Measurements from ENCODE around the gene C1RL.

Gene C1RL

GRCh38 chr12:7127916-7128626 lies 19.1 kb upstream of the C1RL start:
- no peaks in the 10 kb centered on the region for H3K9me3 ChIP-seq
- H3K27me3 ChIP-seq, result no peaks in the 10 kb centered on the region
- no peak overlapping the region for H3K4me3 ChIP-seq (ENCODE audit: low read depth, low read length)

DNA sequence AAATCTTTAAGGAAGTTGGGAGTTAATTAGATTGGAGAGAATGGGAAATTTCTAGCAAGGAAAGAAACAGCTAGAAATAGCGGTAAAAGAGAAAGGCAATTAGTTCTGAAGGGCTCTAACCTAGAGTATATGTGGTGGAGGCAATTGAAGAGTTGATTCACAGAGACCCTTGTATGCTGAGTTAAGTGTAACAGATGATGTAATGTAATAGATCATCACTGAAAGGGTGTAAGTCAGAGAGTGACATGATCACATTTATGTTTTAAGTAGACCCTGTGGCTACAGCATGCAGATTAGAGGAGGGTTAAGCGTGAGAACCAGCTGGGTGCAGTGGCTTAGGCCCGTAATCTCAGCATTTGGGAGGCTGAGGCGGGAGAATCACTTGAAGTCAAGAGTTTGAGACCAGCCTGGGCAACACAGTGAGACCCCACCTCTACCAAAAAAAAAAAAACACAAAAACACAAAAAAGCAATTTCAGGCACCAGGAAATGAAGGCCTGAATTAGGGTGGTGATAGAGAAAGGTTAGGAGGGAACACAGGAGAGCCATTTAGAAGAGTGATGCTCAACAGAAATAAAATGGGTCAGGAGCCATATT lies 16.7 kb upstream of the C1RL start:
- Histone ChIP-seq H3K36me3 (no peaks in the 10 kb centered on the region), H3K4me3 (ENCODE audit: low read depth, low read length) (no peak overlapping the region), H3K27me3 (no peaks in the 10 kb centered on the region), H3K4me1 (peaks cover 3% of the 10 kb centered on the region; the same call in 1 of the 2 replicates), H3K9me3 (no peaks in the 10 kb centered on the region)
- TF ChIP-seq CTCF (IDR thresholded peaks at IDR 0.05; ENCODE audit: low read depth, low read length), result no peak
- no peak for DNase-seq

More at GRCh38 chr12:7127916-7128626, 19.1 kb upstream of the C1RL start:
- H3K36me3 ChIP-seq, result no peaks in the 10 kb centered on the region
- no peak for DNase-seq
- H3K4me1 ChIP-seq, result peaks cover 2% of the 10 kb centered on the region; the same call in 1 of the 2 replicates
- TF ChIP-seq CTCF (IDR thresholded peaks at IDR 0.05; ENCODE audit: low read depth, low read length), result no peak

GRCh38 chr12:7123806-7124522 lies 14.9 kb upstream of the C1RL start:
- H3K4me1 ChIP-seq, result peaks cover 3% of the 10 kb centered on the region; the same call in 1 of the 2 replicates
- no peaks in the 10 kb centered on the region for H3K27me3 ChIP-seq
- H3K4me3 ChIP-seq (ENCODE audit: low read depth, low read length), result no peak overlapping the region

GRCh38 chr12:7122811-7123769 lies 14.1 kb upstream of the C1RL start:
- TF ChIP-seq CTCF (IDR thresholded peaks at IDR 0.05; ENCODE audit: low read depth, low read length), result no peak
- Histone ChIP-seq H3K9me3 (no peaks in the 10 kb centered on the region), H3K27me3 (no peaks in the 10 kb centered on the region), H3K36me3 (no peaks in the 10 kb centered on the region), H3K4me3 (ENCODE audit: low read depth, low read length) (no peak overlapping the region), H3K4me1 (peaks cover 3% of the 10 kb centered on the region; the same call in 1 of the 2 replicates)
- no peak for DNase-seq

More at GRCh38 chr12:7123806-7124522, 14.9 kb upstream of the C1RL start:
- TF ChIP-seq CTCF (IDR thresholded peaks at IDR 0.05; ENCODE audit: low read depth, low read length), result no peak
- no peak for DNase-seq
- Histone ChIP-seq H3K36me3 (no peaks in the 10 kb centered on the region), H3K9me3 (no peaks in the 10 kb centered on the region)

DNA sequence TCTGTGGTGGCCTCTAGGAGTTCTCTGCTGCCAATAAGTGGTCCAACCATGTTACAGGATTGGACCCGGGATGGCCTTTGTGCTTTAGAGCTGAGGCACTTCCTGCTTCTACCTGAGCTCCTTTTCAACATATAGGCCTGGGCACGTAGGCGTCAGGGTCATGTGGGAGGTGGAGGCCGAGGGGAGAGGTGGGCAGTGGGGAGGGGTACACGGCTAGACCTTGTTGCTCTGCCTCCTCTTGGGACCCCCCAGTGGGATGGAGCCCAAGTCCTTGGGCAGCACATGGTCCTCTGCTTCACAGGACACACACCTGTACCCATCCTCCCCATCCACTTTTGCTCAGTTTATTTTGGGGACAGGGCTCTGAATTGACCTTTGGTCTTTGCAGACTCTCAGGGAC lies 12.3 kb upstream of the C1RL start:
- peaks cover 3% of the 10 kb centered on the region; the same call in 1 of the 2 replicates for H3K4me1 ChIP-seq
- H3K4me3 ChIP-seq (ENCODE audit: low read depth, low read length), result no peak overlapping the region
- H3K27me3 ChIP-seq, result no peaks in the 10 kb centered on the region
- no peak for DNase-seq
- no peaks in the 10 kb centered on the region for H3K9me3 ChIP-seq
- no peak for TF ChIP-seq CTCF (IDR thresholded peaks at IDR 0.05; ENCODE audit: low read depth, low read length)
- H3K36me3 ChIP-seq, result no peaks in the 10 kb centered on the region
